ENCODE results near the gene JPH2.

- TF ChIP-seq POLR2AphosphoS5 (IDR thresholded peaks at IDR 0.05): no peak
- no peak for TF ChIP-seq POLR2A (IDR thresholded peaks at IDR 0.05)
- no peak for TF ChIP-seq CTCF (IDR thresholded peaks at IDR 0.05)
These were observed 77.0 kb downstream of the JPH2 start for GRCh38 chr20:44109951-44110361.
